C4-2B (cell line): ENCODE results near the gene SGSM2.

ENCODE experiments used
- ZFX ChIP-seq: fragments of 450-650 bp; IDR thresholded peaks from 2 replicates; pipeline ENCODE4 v1.6.1; 2017
- TF ChIP-seq, protein P1 (sequence below): fragments of 450-650 bp; conservative IDR thresholded peaks from 2 replicates; pipeline ENCODE4 v1.5.1; 2017; ENCODE audit warnings: mild to moderate bottlenecking

DNA sequence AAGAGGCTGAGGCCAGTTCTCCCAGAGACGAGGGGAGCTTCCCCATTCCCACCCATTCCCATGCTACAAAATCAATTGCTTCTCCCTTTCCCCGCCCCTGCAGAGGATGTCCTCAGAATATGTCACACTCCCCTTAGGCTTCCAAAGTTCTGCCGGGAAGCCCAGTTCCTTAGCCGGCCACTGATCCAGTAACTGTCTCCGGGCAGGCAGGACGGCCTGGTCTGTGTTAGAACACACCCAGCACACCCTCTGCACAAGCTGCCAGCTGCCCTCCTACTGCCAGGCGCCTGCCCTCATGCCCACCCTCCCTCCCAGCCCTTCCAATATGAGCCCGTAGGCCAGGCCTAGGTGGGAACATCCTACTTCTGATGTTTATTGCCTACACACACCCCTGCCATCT is 31.1 kb downstream of the SGSM2 start:
- TF ChIP-seq ZFX, result no peak
- TF ChIP-seq, protein P1, sequence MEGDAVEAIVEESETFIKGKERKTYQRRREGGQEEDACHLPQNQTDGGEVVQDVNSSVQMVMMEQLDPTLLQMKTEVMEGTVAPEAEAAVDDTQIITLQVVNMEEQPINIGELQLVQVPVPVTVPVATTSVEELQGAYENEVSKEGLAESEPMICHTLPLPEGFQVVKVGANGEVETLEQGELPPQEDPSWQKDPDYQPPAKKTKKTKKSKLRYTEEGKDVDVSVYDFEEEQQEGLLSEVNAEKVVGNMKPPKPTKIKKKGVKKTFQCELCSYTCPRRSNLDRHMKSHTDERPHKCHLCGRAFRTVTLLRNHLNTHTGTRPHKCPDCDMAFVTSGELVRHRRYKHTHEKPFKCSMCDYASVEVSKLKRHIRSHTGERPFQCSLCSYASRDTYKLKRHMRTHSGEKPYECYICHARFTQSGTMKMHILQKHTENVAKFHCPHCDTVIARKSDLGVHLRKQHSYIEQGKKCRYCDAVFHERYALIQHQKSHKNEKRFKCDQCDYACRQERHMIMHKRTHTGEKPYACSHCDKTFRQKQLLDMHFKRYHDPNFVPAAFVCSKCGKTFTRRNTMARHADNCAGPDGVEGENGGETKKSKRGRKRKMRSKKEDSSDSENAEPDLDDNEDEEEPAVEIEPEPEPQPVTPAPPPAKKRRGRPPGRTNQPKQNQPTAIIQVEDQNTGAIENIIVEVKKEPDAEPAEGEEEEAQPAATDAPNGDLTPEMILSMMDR, result no peak
